SK-N-MC (cell line): ENCODE results near the gene RPS8.
"Not testable (repeated sequence)": the region's sequence is repeated elsewhere in the genome, so short reads cannot be mapped to it uniquely, and the experiment has no call there.

Source experiments
- DNase-seq: peaks from one replicate; pipeline ENCODE4 v3.0.0-alpha.2; 2011; ENCODE audit warnings: low read depth, low spot score
- H3K27ac ChIP-seq: fragments of 200-600 bp; sonication (generic); 2 replicates; pipeline ENCODE4 v1.5.1; 2016; ENCODE audit warnings: mixed run types
- H3K36me3 ChIP-seq: fragments of 200-600 bp; sonication (generic); 2 replicates; pipeline ENCODE4 v1.6.1; 2017; ENCODE audit warnings: antibody characterized with exemption, low read length, mixed read lengths; ENCODE audit not compliant: insufficient read depth
- H3K4me3 ChIP-seq: fragments of 200-600 bp; sonication (generic); 2 replicates; pipeline ENCODE4 v1.5.1; 2016
- H3K9ac ChIP-seq: fragments of 200-600 bp; sonication (generic); 2 replicates; pipeline ENCODE4 v1.8.0; 2017; ENCODE audit warnings: mixed run types, mixed read lengths; ENCODE audit not compliant: insufficient read length
- H3K9me3 ChIP-seq: fragments of 200-600 bp; sonication (generic); 2 replicates; pipeline ENCODE4 v1.6.1; 2017; ENCODE audit warnings: low read depth, mild to moderate bottlenecking, antibody characterized with exemption, low read length, moderate library complexity, mixed read lengths
- EZH2 ChIP-seq: fragments of 200-600 bp; sonication (generic); IDR thresholded peaks from one replicate; pipeline ENCODE4 v1.6.1; 2017; ENCODE audit warnings: antibody characterized with exemption
- FOXP2 ChIP-seq: optimal IDR thresholded peaks from 2 replicates; pipeline ENCODE3; 2011; ENCODE audit warnings: mild to moderate bottlenecking, moderate library complexity; ENCODE audit not compliant: insufficient read depth; ENCODE audit errors: extremely low read length, control extremely low read depth
- POLR2AphosphoS5 ChIP-seq: IDR thresholded peaks from 2 replicates; pipeline ENCODE4 v1.6.1; 2012; ENCODE audit warnings: mild to moderate bottlenecking, low read depth, low read length, borderline replicate concordance

RPS8 gene

DNA sequence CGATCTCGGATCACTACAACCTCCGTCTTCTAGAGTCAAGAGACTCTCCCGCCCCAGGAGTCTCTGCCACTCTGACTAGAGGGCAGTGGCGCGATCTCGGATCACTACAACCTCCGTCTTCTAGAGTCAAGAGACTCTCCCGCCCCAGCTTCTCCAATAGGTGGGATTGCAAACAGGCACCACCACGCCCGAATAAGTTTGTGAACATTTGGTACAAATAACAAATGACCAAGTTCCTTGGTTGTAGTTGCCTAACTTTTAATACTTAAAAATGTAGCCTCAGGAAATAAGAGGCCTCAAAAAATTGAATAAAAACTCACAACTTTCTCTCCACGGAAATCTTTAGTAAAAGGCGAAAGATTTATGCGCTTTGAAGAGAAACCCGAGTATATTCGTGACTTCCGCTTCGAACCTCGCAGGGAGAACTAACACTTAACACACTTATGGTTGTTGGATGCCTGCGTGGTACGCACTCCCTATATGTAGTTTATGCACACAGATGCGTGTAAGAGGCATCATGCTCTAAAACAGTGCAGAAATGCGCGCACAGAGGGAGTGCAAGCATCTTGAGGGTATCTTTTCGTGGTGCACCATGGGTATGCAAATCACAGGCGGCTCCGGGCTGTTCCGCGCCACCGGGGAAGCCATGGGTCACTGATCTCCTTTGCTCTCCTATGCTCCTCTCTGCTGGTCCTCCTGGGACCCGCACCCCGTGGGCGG is 44.4 kb downstream of the RPS8 start:
- Histone ChIP-seq H3K9ac (peak overlapping the region; percentile 65), H3K36me3 (no peaks in the 10 kb centered on the region), H3K4me3 (peak overlapping the region; percentile 72), H3K27ac (peak overlapping the region; percentile 88), H3K9me3 (no peaks in the 10 kb centered on the region)
- TF ChIP-seq POLR2AphosphoS5, result peak; percentile 100
- TF ChIP-seq FOXP2, result no peak
- peak; percentile 90 for DNase-seq

DNA sequence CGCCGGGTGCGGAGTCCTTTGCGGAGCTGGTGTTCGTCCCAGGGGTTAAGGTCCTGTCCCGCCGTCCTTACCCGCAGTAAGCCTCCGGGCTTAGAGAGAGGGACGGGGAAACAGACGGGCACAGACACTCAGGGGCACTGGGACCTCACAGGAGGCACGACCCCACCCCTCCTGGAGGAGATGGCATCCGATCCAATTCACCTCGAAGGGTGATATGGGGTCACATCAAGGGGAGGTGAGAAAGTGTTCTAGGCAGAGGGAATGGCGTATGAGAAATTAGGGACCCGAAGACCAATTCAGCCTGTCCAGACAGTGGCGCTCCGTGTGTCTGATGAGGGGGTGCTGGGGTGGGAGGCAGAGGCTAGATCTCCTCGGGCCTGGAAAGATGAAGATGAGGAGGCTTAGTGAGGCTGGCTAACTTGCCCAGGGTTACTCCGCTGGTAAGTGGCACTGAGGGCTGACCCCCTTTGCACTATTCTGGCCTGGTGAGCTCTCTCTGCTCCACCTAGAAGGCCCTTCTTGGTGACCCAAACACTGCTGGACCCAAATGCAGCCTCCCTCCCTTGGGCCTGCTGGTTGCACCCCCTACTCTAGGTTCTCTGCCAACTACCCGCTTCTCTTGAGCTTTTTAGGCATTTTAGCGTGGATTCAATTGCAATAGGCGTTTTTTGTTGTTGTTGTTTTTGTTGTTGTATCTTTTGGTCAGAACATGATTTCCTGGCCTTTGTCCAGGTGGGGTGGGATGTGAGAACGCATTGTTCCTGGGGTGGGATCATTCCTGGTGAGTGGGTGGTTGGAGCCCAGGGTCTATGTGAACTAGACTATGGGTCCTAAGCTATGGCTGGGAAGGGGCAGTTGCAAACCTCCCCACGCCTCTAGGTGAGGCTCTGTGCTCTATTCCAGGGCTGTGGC is 45.2 kb downstream of the RPS8 start:
- Histone ChIP-seq H3K36me3 (no peaks in the 10 kb centered on the region), H3K4me3 (peak overlapping the region; percentile 72), H3K9me3 (no peaks in the 10 kb centered on the region), H3K9ac (peak overlapping the region; percentile 64), H3K27ac (peak overlapping the region; percentile 88; the same call in 1 of the 2 replicates)
- DNase-seq, result no peak
- no peak for TF ChIP-seq POLR2AphosphoS5
- TF ChIP-seq FOXP2, result no peak
- TF ChIP-seq EZH2, result no peak

DNA sequence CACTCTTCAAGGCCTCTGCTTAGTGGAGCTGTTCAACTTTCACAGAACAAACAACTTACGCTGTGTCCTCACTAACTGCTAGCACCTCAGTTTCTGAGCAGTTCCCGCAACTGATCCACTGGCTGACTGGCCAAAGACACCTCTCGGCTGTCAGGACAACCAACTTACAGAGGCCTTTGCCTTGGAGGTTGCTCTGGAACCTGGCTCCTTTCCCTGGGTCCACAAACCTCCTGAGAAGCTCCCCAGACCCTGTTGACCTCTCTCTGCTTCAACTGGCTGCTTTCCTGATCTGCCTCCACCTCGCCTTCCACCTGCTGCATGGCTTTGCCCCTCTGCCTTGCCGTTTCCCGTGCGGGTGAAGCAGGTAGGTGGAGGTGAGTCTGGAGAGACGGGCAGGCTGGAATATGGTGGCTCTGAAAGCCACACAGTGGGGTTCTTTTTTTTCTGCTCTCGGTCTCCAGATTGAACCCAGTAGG is 45.9 kb downstream of the RPS8 start:
- Histone ChIP-seq H3K9me3 (no peaks in the 10 kb centered on the region), H3K4me3 (no peak overlapping the region), H3K36me3 (no peaks in the 10 kb centered on the region), H3K9ac (no peak overlapping the region), H3K27ac (no peak overlapping the region)
- no peak for DNase-seq
- TF ChIP-seq FOXP2 (no peak), POLR2AphosphoS5 (no peak), EZH2 (no peak)

DNA sequence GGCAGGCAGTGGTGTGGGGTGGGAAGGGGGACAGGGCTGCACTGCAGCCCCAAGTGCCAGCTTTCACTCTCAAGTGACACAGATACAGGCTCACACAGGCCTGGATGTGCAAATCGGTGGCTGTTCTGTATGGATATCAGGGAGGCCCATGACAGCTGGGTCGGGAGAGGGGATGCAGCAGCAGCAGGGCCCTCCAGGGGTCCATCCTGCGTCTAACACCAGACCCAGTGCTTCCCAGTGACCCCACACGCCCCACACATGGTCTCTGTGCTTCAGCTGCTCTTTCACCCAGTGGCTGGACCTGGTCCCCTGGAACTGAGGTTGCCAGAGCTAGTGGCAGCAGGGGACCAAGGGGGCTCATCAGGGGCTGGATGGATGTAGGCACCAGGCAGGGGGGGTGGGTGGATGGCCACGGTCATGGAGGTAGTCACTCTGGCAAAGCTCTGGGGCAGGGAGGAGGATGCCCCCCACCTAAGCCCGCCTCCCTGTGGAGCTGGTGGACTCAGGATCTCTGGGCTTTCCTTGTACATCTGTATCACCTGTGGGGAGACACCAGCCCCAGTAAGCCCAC is 46.9 kb downstream of the RPS8 start:
- Histone ChIP-seq H3K36me3 (no peaks in the 10 kb centered on the region), H3K27ac (no peak overlapping the region), H3K9me3 (no peaks in the 10 kb centered on the region), H3K9ac (no peak overlapping the region), H3K4me3 (no peak overlapping the region)
- no peak for DNase-seq
- TF ChIP-seq FOXP2 (no peak), POLR2AphosphoS5 (no peak), EZH2 (no peak)

DNA sequence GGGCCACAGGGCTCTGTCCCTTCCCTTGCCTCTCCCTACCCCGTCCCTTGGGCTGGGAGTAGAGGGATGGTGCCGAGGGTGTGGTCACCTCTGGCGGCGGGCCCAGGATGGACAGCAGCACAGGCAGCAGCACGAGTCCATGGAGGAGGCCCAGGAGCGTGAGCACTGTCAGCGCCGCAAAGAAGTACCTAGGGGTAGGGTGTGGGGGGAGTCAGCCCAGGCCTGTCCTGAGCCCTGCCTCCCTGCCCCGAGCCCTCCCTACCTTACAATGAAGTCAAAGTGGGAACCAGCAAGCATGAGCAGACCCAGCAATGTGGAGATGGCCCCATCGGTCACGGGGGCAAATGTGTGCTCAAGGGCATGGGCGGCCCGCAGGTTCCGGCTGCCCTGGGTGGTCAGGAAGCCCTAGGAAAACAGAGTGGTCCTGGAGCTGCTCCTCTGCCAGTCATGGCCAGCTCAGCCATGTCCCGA is 47.7 kb downstream of the RPS8 start:
- DNase-seq, result no peak
- no peak overlapping the region for H3K27ac ChIP-seq
- no peaks in the 10 kb centered on the region for H3K36me3 ChIP-seq
- H3K4me3 ChIP-seq, result no peak overlapping the region
- no peaks in the 10 kb centered on the region for H3K9me3 ChIP-seq
- TF ChIP-seq POLR2AphosphoS5 (no peak), EZH2 (no peak)
- H3K9ac ChIP-seq, result no peak overlapping the region

DNA sequence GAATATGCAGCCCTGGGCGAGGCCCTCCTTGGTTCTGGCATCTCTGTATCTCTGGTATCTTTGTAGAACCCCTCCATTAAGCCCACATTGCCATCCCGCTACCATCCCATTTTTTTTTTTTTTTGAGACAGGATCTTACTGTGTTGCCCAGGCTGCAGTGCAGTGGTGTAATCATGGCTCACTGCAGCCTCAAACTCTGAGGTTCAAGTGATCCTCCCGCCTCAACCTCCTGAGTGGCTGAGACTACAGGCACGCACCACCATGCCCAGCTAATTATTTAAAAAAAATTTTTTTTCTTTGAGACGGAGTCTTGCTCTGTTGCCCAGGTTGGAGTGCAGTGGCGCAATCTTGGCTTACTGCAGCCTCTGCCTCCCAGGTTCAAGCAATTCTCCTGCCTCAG is 49.1 kb downstream of the RPS8 start:
- H3K9ac ChIP-seq, H3K36me3 ChIP-seq, DNase-seq, H3K27ac ChIP-seq, H3K4me3 ChIP-seq, H3K9me3 ChIP-seq: not testable (repeated sequence)

DNA sequence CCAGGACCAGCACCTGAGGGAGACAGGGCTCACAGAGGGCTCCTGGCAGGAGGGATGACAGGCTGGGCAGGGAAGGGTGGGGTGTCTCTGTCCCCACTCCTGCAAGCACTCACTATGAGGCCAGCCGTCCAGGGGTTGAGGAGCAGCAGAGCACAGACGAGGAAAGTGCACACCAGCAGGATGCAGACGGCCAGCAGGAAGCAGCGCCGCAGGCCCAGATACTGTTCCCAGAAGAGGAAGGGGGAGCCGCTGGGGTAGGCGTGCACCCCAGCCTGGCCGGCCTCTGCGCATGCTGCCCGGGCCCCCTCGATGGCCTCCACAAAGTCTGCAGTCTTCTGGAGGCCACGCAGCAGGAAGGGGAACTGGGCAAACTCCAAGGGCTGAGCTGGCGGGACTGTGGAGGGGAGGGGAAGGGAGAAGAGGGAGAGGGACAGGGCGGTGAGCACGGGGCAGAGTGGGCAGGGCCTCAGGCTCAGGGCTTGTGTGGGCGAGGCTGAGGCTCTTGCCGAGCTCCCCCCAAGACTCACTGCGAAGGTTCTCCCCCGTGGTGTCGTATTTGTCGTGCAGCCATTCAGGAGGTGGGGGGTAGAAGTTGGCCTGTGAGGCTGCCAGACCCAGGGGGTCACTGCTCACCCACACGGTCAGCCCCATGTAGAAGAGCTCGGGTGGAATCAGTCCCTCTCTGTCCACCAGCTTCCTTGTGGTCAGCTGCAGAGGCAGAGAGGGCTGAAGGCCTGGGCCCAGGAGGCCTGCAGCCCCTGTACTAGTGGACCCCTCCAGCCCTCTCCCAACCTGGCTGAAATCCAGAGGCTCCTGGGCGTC is 51.2 kb downstream of the RPS8 start:
- TF ChIP-seq EZH2 (no peak), FOXP2 (no peak), POLR2AphosphoS5 (no peak)
- Histone ChIP-seq H3K9ac (no peak overlapping the region), H3K27ac (no peak overlapping the region), H3K36me3 (no peaks in the 10 kb centered on the region), H3K9me3 (no peaks in the 10 kb centered on the region), H3K4me3 (no peak overlapping the region)
- no peak for DNase-seq
